Hepatocyte (in vitro differentiated cells): ENCODE data around the gene CCDC60. TPM values are rescaled to one million over a fixed set of nuclear protein-coding genes. Genes with fewer than 3 reads are reported as not detected.

Experiments
- DNase-seq: peaks from one replicate; pipeline ENCODE4 v3.0.0-alpha.2; 2016; ENCODE audit warnings: low spot score
- H2AFZ ChIP-seq: fragments of 200-600 bp; sonication (generic); 2 replicates; pipeline ENCODE4 v1.6.0; 2016; ENCODE audit warnings: antibody characterized with exemption, mild to moderate bottlenecking
- H3K27ac ChIP-seq: fragments of 200-600 bp; sonication (generic); 2 replicates; pipeline ENCODE4 v1.5.1; 2016; ENCODE audit warnings: mild to moderate bottlenecking
- H3K27me3 ChIP-seq: fragments of 200-600 bp; sonication (generic); 2 replicates; pipeline ENCODE4 v1.6.1; 2016
- H3K36me3 ChIP-seq: fragments of 200-600 bp; sonication (generic); replicated peaks from 2 replicates; pipeline ENCODE4 v1.5.1; 2016; ENCODE audit warnings: low read depth; ENCODE audit not compliant: insufficient read depth
- H3K4me1 ChIP-seq: fragments of 200-600 bp; sonication (generic); 2 replicates; pipeline ENCODE4 v1.5.1; 2016; ENCODE audit warnings: mild to moderate bottlenecking, moderate library complexity; ENCODE audit not compliant: insufficient read depth
- H3K4me2 ChIP-seq: fragments of 200-600 bp; sonication (generic); 2 replicates; pipeline ENCODE4 v1.6.0; 2016
- H3K4me3 ChIP-seq: fragments of 200-600 bp; sonication (generic); 2 replicates; pipeline ENCODE4 v1.5.1; 2016; ENCODE audit warnings: mild to moderate bottlenecking
- H3K79me2 ChIP-seq: fragments of 200-600 bp; sonication (generic); 2 replicates; pipeline ENCODE4 v1.6.0; 2017; ENCODE audit warnings: mild to moderate bottlenecking
- H3K9me2 ChIP-seq: fragments of 200-600 bp; sonication (generic); replicated peaks from 2 replicates; pipeline ENCODE4 v1.6.0; 2017; ENCODE audit warnings: mild to moderate bottlenecking; ENCODE audit not compliant: insufficient read depth
- H3K9me3 ChIP-seq: fragments of 200-600 bp; sonication (generic); 2 replicates; pipeline ENCODE4 v1.5.1; 2016; ENCODE audit warnings: low read depth, mild to moderate bottlenecking
- H4K20me1 ChIP-seq: fragments of 200-600 bp; sonication (generic); 2 replicates; pipeline ENCODE4 v1.6.0; 2016; ENCODE audit warnings: mild to moderate bottlenecking; ENCODE audit not compliant: insufficient read depth, poor library complexity, severe bottlenecking
- EZH2 ChIP-seq: fragments of 200-600 bp; sonication (generic); IDR thresholded peaks from 2 replicates; pipeline ENCODE4 v1.6.1; 2016; ENCODE audit warnings: antibody characterized with exemption, mild to moderate bottlenecking, borderline replicate concordance
- EZH2phosphoT487 ChIP-seq: fragments of 200-600 bp; sonication (generic); IDR thresholded peaks from one replicate; pipeline ENCODE4 v1.6.1; 2018; ENCODE audit warnings: antibody characterized with exemption, mild to moderate bottlenecking, low read depth, moderate library complexity; ENCODE audit not compliant: unreplicated experiment, severe bottlenecking
- WGBS: methylation state at CpG from one replicate; pipeline ENCODE4 v1.1.6; 2016; ENCODE audit warnings: low lambda C conversion rate; ENCODE audit errors: missing lambda C conversion rate; 5-methylcytosine and 5-hydroxymethylcytosine counted together
- polyA plus RNA-seq: library from polyadenylated mRNA; unstranded; fragments of >200 nt; fragmentation: Nextera tagmentation; extraction: Ambion mirVana; gene quantifications from 2 replicates; pipeline ENCODE4 v1.2.1, GENCODE V29; 2016
- total RNA-seq: library from RNA; depleted of rRNA; stranded (reverse); fragments of >200 nt; gene quantifications from 2 replicates; pipeline ENCODE4 v1.2.3, GENCODE V29; 2014
- TF ChIP-seq, protein P1 (sequence below): fragments of 200-600 bp; sonication (generic); IDR thresholded peaks from 2 replicates; pipeline ENCODE4 v1.5.1; 2016; ENCODE audit warnings: antibody characterized with exemption, mild to moderate bottlenecking; ENCODE audit not compliant: poor library complexity

The CCDC60 gene
- total and polyA plus RNA-seq, 2 experiments from 2014 or later: 0.47 TPM; not detected in 1

DNA sequence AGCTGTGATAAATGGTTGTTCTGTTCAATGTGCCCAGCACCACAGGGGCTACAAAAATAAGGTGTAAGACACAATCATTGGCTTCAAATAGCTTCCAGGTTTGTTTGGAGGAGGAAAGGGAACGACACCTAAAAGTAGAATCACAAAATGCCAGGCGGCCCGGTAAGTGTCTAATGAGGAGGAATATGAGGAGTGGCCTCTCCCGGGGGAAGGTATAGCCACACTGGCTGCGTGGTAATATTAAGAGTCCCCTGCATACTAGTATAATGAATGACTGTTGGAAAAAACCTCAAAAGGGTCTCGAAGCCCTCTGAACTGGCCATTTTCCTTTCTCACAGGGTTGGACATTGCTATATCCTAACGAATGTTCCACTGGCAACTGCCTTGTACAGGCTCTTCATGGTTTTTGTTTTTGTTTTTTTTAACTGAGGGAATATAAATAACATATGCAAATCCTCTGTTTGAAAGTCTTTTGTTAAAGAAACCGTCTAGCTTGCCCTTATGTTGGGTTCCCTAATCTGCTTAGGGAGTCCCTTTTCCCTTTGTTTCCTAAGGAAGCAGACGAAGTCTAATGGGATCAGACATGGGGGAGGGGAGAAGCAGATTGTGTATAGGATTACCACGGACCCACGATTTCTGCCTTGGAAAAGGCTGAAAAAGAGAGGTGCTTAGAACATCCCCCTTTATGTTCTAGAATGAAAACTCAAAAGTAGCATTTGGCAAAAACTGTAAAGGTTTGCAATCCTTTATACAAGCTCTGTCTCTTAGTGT, 4.2 kb downstream of the CCDC60 start:
- 45% methylated on average over 11 of the region's 11 CpGs for WGBS
- H3K4me2 ChIP-seq: no peak overlapping the region
- H3K79me2 ChIP-seq: no peaks in the 10 kb centered on the region
- no peaks in the 10 kb centered on the region for H3K4me1 ChIP-seq
- no peaks in the 10 kb centered on the region for H3K9me3 ChIP-seq
- H4K20me1 ChIP-seq: no peaks in the 10 kb centered on the region
- no peak overlapping the region for H2AFZ ChIP-seq
- DNase-seq: no peak
- no peak overlapping the region for H3K4me3 ChIP-seq
- no peaks in the 10 kb centered on the region for H3K9me2 ChIP-seq
- no peak overlapping the region for H3K27ac ChIP-seq
- no peaks in the 10 kb centered on the region for H3K36me3 ChIP-seq
- TF ChIP-seq, protein P1, sequence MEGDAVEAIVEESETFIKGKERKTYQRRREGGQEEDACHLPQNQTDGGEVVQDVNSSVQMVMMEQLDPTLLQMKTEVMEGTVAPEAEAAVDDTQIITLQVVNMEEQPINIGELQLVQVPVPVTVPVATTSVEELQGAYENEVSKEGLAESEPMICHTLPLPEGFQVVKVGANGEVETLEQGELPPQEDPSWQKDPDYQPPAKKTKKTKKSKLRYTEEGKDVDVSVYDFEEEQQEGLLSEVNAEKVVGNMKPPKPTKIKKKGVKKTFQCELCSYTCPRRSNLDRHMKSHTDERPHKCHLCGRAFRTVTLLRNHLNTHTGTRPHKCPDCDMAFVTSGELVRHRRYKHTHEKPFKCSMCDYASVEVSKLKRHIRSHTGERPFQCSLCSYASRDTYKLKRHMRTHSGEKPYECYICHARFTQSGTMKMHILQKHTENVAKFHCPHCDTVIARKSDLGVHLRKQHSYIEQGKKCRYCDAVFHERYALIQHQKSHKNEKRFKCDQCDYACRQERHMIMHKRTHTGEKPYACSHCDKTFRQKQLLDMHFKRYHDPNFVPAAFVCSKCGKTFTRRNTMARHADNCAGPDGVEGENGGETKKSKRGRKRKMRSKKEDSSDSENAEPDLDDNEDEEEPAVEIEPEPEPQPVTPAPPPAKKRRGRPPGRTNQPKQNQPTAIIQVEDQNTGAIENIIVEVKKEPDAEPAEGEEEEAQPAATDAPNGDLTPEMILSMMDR: no peak
- no peak for TF ChIP-seq EZH2phosphoT487
- no peak for TF ChIP-seq EZH2
- H3K27me3 ChIP-seq: peaks cover 10% of the 10 kb centered on the region

DNA sequence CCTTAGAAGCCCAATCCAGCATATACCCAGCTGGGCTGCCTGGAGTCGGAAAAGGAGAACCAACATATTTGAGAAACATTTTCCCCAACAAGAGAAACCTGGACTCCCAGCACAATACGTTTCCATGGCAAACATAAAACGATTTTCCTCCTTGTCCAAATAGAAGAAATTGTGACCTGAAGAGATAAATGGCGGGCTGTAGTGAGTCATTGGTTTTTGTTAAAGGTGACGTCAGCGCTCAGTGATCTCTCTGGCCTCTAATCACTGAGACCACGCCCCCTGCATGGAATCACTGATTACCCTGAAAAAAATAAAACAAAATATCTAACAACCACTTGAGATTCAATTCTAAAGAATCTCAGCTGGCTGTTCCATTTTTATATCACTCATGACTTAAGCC, 6.0 kb downstream of the CCDC60 start:
- Histone ChIP-seq H3K27ac (no peak overlapping the region), H3K36me3 (no peaks in the 10 kb centered on the region), H2AFZ (no peak overlapping the region), H3K79me2 (no peaks in the 10 kb centered on the region), H3K4me2 (no peak overlapping the region), H4K20me1 (no peaks in the 10 kb centered on the region), H3K4me1 (no peaks in the 10 kb centered on the region), H3K9me3 (no peaks in the 10 kb centered on the region), H3K27me3 (peaks cover 10% of the 10 kb centered on the region), H3K4me3 (no peak overlapping the region), H3K9me2 (no peaks in the 10 kb centered on the region)
- TF ChIP-seq EZH2phosphoT487 (no peak), EZH2 (no peak)
- TF ChIP-seq, protein P1: no peak
- DNase-seq: no peak
- 84% methylated on average over 7 of the region's 7 CpGs for WGBS

DNA sequence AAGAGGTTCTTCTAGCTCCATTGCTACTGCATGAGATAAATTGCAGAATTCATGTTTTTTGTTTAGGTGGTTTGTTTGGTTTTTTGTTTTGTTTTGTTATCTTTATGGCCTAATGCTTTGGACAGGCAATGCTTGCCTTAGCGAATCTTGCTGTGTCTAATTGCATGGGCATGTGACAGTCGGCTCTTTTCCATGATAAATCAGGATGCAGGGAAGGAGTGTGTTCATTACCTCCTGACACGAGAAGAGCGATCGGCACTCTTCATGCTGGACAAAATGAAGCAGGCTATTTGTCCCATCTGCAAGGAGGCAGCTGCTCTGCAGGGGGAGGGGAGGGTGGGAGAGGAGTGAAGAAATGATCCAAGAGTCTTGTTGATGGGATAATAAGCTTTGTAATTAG, 6.5 kb downstream of the CCDC60 start:
- peaks cover 10% of the 10 kb centered on the region for H3K27me3 ChIP-seq
- no peak for TF ChIP-seq EZH2
- TF ChIP-seq, protein P1: no peak
- TF ChIP-seq EZH2phosphoT487: no peak
- no peak overlapping the region for H3K4me3 ChIP-seq
- H3K4me1 ChIP-seq: no peaks in the 10 kb centered on the region
- H4K20me1 ChIP-seq: no peaks in the 10 kb centered on the region
- 89% methylated on average over 5 of the region's 5 CpGs for WGBS
- H3K27ac ChIP-seq: no peak overlapping the region
- H3K9me3 ChIP-seq: no peaks in the 10 kb centered on the region
- H3K36me3 ChIP-seq: no peaks in the 10 kb centered on the region
- no peaks in the 10 kb centered on the region for H3K9me2 ChIP-seq
- H3K4me2 ChIP-seq: no peak overlapping the region
- no peak overlapping the region for H2AFZ ChIP-seq
- no peaks in the 10 kb centered on the region for H3K79me2 ChIP-seq
- no peak for DNase-seq
